Adrenal gland (tissue), 12 donors: ENCODE data around the gene HES6. TPM values are rescaled to one million over a fixed set of nuclear protein-coding genes. Genes with fewer than 3 reads are reported as not detected.
A peak's percentile ranks its signal among the peaks of the same experiment; 100 is the strongest.

Source experiments
- DNase-seq, 7 donors: peaks; one replicate each; pipeline ENCODE4 v3.0.0-alpha.2; 2019 to 2020
- H3K27ac ChIP-seq, 5 donors: fragments of 200-600 bp; sonication (generic) in 4 of 5; 1 replicate in 3 of 5; 2 replicates in 2 of 5; pipeline versions ENCODE4 v1.5.1 to v1.8.0; 2016 to 2020; ENCODE audit warnings: mild to moderate bottlenecking in 1 of 5
- H3K27me3 ChIP-seq: fragments of 200-600 bp; 2 replicates; pipeline ENCODE4 v1.8.0; 2021
- H3K36me3 ChIP-seq, 2 donors: fragments of 200-600 bp; replicated peaks in 1 of 2; 1 replicate in 1 of 2; 2 replicates in 1 of 2; pipeline versions ENCODE4 v1.5.1 to v1.8.0; 2018 to 2022
- H3K4me1 ChIP-seq, 2 donors: fragments of 200-600 bp; replicated peaks in 1 of 2; 1 replicate in 1 of 2; 2 replicates in 1 of 2; pipeline versions ENCODE4 v1.5.1 to v1.8.0; 2018 to 2021
- H3K4me3 ChIP-seq, 4 donors: fragments of 200-600 bp; sonication (generic) in 3 of 4; one replicate each; pipeline ENCODE4 v1.5.1; 2016 to 2018
- H3K9me3 ChIP-seq, 3 donors: fragments of 200-600 bp; sonication (generic) in 1 of 3; replicated peaks in 1 of 3; 1 replicate in 2 of 3; 2 replicates in 1 of 3; pipeline versions ENCODE4 v1.5.1 to v1.8.0; 2016 to 2021
- POLR2A ChIP-seq, 2 donors: fragments of 450-650 bp; IDR thresholded peaks; one replicate each; pipeline ENCODE4 v1.6.1; 2017; ENCODE audit warnings: antibody characterized with exemption in 2 of 2, mild to moderate bottlenecking in 2 of 2, moderate library complexity in 1 of 2
- WGBS, 4 donors: extraction: QIAGEN DNeasy Blood & Tissue Kit in 2 of 4; methylation state at CpG; one replicate each; pipeline versions ENCODE4 v1.1.5 to v1.1.7; 2013 to 2017; 5-methylcytosine and 5-hydroxymethylcytosine counted together
- intact Hi-C, 2 donors: fragments of 100-400 bp; cut with DNase I; formaldehyde crosslinking; loops; one replicate each; pipeline versions ENCODE4 v1.14.1 to v1.15.0; 2022 to 2023
- polyA plus RNA-seq, 3 donors: library from polyadenylated mRNA; stranded (reverse); fragments of 200-250 nt in 2 of 3; fragments of 350-450 nt in 1 of 3; fragmentation: Illumina TruSeq in 1 of 3; extraction: RNeasy Lipid Tissue Mini Kit (QIAGEN cat#74804) in 1 of 3; gene quantifications; one replicate each; pipeline ENCODE4 v1.2.3, GENCODE V29; 2013 to 2014
- total RNA-seq, 9 donors: library from RNA; depleted of rRNA in 4 of 9; stranded (reverse); fragments of >200 nt in 4 of 9; fragments of 120-200 nt in 1 of 9; fragmentation: NEBNext Ultra II Directional in 1 of 9; extraction: Animal tissue kit (Norgen Biotek cat#: 25700) in 1 of 9; gene quantifications; one replicate each; pipeline versions ENCODE4 v1.1.0 to v1.2.4, GENCODE V29; 2013 to 2023
- TF ChIP-seq, protein P1 (sequence below), 6 experiments: fragments of 450-650 bp in 4 of 6; fragments of 200-600 bp in 2 of 6; sonication (generic) in 1 of 6; IDR thresholded peaks; 1 replicate in 5 of 6; 2 replicates in 1 of 6; pipeline versions ENCODE4 v1.5.1 to v1.8.0; 2016 to 2021; ENCODE audit warnings: antibody characterized with exemption in 6 of 6, mild to moderate bottlenecking in 2 of 6, moderate library complexity in 1 of 6
- donor health status: healthy with polysubstance abuse.
- donor health status: Bipolar disorder and iron deficiency.
- donor health status: DM: yes; HTN: yes; CAD: no.
- donor health status: DM: no; HTN: no; CAD: no.
- donor health status: DM: no; HTN: no; CAD: no.
- donor health status: DM: yes; HTN: yes; CAD: no.

Gene HES6
- total and polyA plus RNA-seq, 12 donors, result 4.3 to 21.6 (median 11.0) TPM

DNA sequence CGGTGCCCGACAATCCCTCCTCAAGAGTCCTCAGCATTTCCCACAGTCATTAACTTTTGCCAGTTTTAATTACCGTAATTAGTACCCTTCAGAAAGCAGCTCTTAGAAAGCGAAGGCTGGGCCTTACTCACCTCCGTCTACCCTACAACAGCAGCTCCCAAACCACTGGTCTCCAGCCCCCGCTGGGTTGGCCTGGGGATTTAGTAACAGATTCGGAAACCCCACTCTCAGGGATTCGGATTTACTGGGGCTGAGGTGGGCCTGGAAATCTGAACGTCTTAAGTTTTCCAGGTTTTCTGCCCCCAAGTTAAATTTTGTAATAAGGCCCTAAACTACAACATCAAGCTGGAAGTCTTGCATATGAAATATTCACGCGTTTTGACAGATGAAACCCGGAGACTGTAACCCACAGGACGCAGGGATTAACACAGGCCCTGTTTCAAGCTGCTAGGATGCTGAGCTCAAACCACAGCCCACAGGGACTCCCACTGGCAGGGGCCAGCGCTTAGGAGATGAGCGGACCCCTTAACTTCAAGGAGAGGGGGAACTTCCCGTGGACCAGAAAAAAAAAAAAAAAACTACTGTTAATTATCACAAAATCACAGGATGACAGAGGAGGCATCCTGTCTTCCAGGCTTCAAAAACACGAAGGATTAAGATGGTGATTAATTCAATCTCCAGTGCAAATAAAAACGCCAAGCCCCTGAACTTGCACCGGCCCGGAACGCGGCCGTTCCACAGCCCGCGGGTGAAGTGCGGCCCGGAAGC is 37.3 kb downstream of the HES6 start:
- intact Hi-C loops, result no loop called here
- Histone ChIP-seq H3K36me3 (no peaks in the 10 kb centered on the region), H3K4me3 (peak overlapping the region in 3 of 4 donors; percentile 17 to 100 (median 66)), H3K27ac (peak overlapping the region in 4 of 5 donors; percentile 78 to 99 (median 88)), H3K27me3 (no peaks in the 10 kb centered on the region), H3K4me1 (peaks cover 21 to 32% of the 10 kb centered on the region in 2 donors), H3K9me3 (no peaks in the 10 kb centered on the region)
- DNase-seq, result peak in 1 of 7 donors; percentile 12
- WGBS, 4 donors, result 8 to 12% (median 9%) methylated on average over 25 to 27 of the region's 27 CpGs
- no peak for TF ChIP-seq POLR2A (IDR thresholded peaks at IDR 0.05)
- TF ChIP-seq, protein P1, sequence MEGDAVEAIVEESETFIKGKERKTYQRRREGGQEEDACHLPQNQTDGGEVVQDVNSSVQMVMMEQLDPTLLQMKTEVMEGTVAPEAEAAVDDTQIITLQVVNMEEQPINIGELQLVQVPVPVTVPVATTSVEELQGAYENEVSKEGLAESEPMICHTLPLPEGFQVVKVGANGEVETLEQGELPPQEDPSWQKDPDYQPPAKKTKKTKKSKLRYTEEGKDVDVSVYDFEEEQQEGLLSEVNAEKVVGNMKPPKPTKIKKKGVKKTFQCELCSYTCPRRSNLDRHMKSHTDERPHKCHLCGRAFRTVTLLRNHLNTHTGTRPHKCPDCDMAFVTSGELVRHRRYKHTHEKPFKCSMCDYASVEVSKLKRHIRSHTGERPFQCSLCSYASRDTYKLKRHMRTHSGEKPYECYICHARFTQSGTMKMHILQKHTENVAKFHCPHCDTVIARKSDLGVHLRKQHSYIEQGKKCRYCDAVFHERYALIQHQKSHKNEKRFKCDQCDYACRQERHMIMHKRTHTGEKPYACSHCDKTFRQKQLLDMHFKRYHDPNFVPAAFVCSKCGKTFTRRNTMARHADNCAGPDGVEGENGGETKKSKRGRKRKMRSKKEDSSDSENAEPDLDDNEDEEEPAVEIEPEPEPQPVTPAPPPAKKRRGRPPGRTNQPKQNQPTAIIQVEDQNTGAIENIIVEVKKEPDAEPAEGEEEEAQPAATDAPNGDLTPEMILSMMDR (IDR thresholded peaks at IDR 0.05), result no peak

GRCh38 chr2:238190445-238190844 is 49.4 kb downstream of the HES6 start:
- H3K4me3 ChIP-seq, result no peak overlapping the region
- H3K4me1 ChIP-seq, result no peaks in the 10 kb centered on the region
- DNase-seq, result no peak
- TF ChIP-seq, protein P1 (IDR thresholded peaks at IDR 0.05), result no peak
- no peak for TF ChIP-seq POLR2A (IDR thresholded peaks at IDR 0.05)
- WGBS, 4 donors, result 73 to 83% (median 79%) methylated on average over 2 of the region's 2 CpGs
- H3K27me3 ChIP-seq, result no peaks in the 10 kb centered on the region
- intact Hi-C loops, result no loop called here
- no peaks in the 10 kb centered on the region for H3K9me3 ChIP-seq
- H3K27ac ChIP-seq, result no peak overlapping the region
- peaks cover 0 to 87% of the 10 kb centered on the region in 2 donors for H3K36me3 ChIP-seq

Other genes starting within 250 kb of the HES6 start
- gene SCLY, start 179.0 kb downstream of the HES6 start, total RNA-seq, result 10 to 100 TPM in 3 of 9 donors, 1 to 10 TPM in 6; 2.4 to 11.0 (median 7.8) TPM
- gene SCLY, start 179.0 kb downstream of the HES6 start, polyA plus RNA-seq, result 1 to 10 TPM; 5.8 to 9.8 (median 8.6) TPM
- 1 to 10 TPM in 3 of 9 donors, under 1 TPM in 2, not detected in 4; 0.69 to 5.9 (median 1.4) TPM for gene ESPNL, start 139.7 kb downstream of the HES6 start, total RNA-seq
- 1 to 10 TPM in 1 of 3 donors, under 1 TPM in 1, not detected in 1; 0.03 to 1.2 TPM for gene ESPNL, start 139.7 kb downstream of the HES6 start, polyA plus RNA-seq
- 1 to 10 TPM in 1 of 9 donors, under 1 TPM in 5, not detected in 3; 0.10 to 4.3 (median 0.15) TPM for gene KLHL30, start 101.4 kb downstream of the HES6 start, total RNA-seq
- gene KLHL30, start 101.4 kb downstream of the HES6 start, polyA plus RNA-seq, result under 1 TPM in 2 of 3 donors, not detected in 1; 0.13 to 0.24 TPM
- gene ERFE, start 81.1 kb downstream of the HES6 start, total RNA-seq, result under 1 TPM in 2 of 9 donors, not detected in 7; 0.11 to 0.36 TPM
- under 1 TPM in 1 of 3 donors, not detected in 2; 0.10 TPM for gene ERFE, start 81.1 kb downstream of the HES6 start, polyA plus RNA-seq
- gene ILKAP, start 36.3 kb downstream of the HES6 start, total RNA-seq, result 10 to 100 TPM; 12.3 to 37.3 (median 24.5) TPM
- 100 to 1,000 TPM in 2 of 3 donors, 10 to 100 TPM in 1; 17.8 to 131 (median 110) TPM for gene ILKAP, start 36.3 kb downstream of the HES6 start, polyA plus RNA-seq
- gene PER2, start 48.6 kb upstream of the HES6 start, total RNA-seq, result 10 to 100 TPM in 1 of 9 donors, 1 to 10 TPM in 8; 1.5 to 11.4 (median 4.9) TPM
- gene PER2, start 48.6 kb upstream of the HES6 start, polyA plus RNA-seq, result 1 to 10 TPM; 1.3 to 7.1 (median 4.7) TPM
- gene TRAF3IP1, start 80.5 kb upstream of the HES6 start, total RNA-seq, result 10 to 100 TPM in 5 of 9 donors, 1 to 10 TPM in 4; 5.5 to 17.5 (median 11.9) TPM
- 10 to 100 TPM; 10.1 to 18.5 (median 16.4) TPM for gene TRAF3IP1, start 80.5 kb upstream of the HES6 start, polyA plus RNA-seq
- 10 to 100 TPM; 12.2 to 25.1 (median 19.1) TPM for gene ASB1, start 186.9 kb upstream of the HES6 start, total RNA-seq
- gene ASB1, start 186.9 kb upstream of the HES6 start, polyA plus RNA-seq, result 10 to 100 TPM; 12.3 to 28.8 (median 24.8) TPM